Smooth muscle cell (in vitro differentiated cells): ENCODE data around the gene UTP18. TPM values are rescaled to one million over a fixed set of nuclear protein-coding genes. Genes with fewer than 3 reads are reported as not detected.

Experiments
- DNase-seq: peaks from one replicate; lab custom pipeline; 2025; ENCODE audit not compliant: unreplicated experiment; lab: John Stamatoyannopoulos, UW
- H2AFZ ChIP-seq: fragments of 200-600 bp; sonication (generic); 2 replicates; pipeline ENCODE4 v1.6.0; 2016; ENCODE audit warnings: antibody characterized with exemption, low read depth, mild to moderate bottlenecking
- H3F3A ChIP-seq: fragments of 200-600 bp; sonication (generic); 2 replicates; pipeline ENCODE4 v1.6.0; 2017; ENCODE audit warnings: antibody characterized with exemption, low read depth
- H3K27ac ChIP-seq: fragments of 200-600 bp; sonication (generic); 2 replicates; pipeline ENCODE4 v1.5.1; 2016; ENCODE audit warnings: low read depth, mild to moderate bottlenecking
- H3K27me3 ChIP-seq: fragments of 200-600 bp; sonication (generic); 2 replicates; pipeline ENCODE4 v1.6.1; 2016; ENCODE audit warnings: low read depth, mild to moderate bottlenecking
- H3K36me3 ChIP-seq: fragments of 200-600 bp; sonication (generic); 2 replicates; pipeline ENCODE4 v1.5.1; 2016; ENCODE audit warnings: low read depth
- H3K4me1 ChIP-seq: fragments of 200-600 bp; sonication (generic); 2 replicates; pipeline ENCODE4 v1.5.1; 2016; ENCODE audit warnings: low read depth
- H3K4me2 ChIP-seq: fragments of 200-600 bp; sonication (generic); 2 replicates; pipeline ENCODE4 v1.6.0; 2016; ENCODE audit warnings: mild to moderate bottlenecking
- H3K4me3 ChIP-seq: fragments of 200-600 bp; sonication (generic); 2 replicates; pipeline ENCODE4 v1.5.1; 2016; ENCODE audit warnings: mild to moderate bottlenecking
- H3K79me2 ChIP-seq: fragments of 200-600 bp; sonication (generic); 2 replicates; pipeline ENCODE4 v1.6.0; 2016; ENCODE audit warnings: low read depth, mild to moderate bottlenecking
- H3K9ac ChIP-seq: fragments of 200-600 bp; sonication (generic); 2 replicates; pipeline ENCODE4 v1.6.0; 2016; ENCODE audit warnings: low read depth
- H3K9me3 ChIP-seq: fragments of 200-600 bp; sonication (generic); replicated peaks from 2 replicates; pipeline ENCODE4 v1.5.1; 2016; ENCODE audit warnings: low read depth
- H4K20me1 ChIP-seq: fragments of 200-600 bp; sonication (generic); 2 replicates; pipeline ENCODE4 v1.6.0; 2016; ENCODE audit warnings: low read depth
- CTCF ChIP-seq: fragments of 200-600 bp; sonication (generic); IDR thresholded peaks from 2 replicates; pipeline ENCODE4 v1.5.1; 2017; ENCODE audit warnings: borderline replicate concordance, mild to moderate bottlenecking, antibody characterized with exemption; ENCODE audit not compliant: insufficient read depth, poor library complexity, severe bottlenecking
- WGBS: methylation state at CpG from one replicate; pipeline ENCODE4 v1.1.7; 2016; ENCODE audit warnings: low lambda C conversion rate; 5-methylcytosine and 5-hydroxymethylcytosine counted together
- polyA plus RNA-seq: library from polyadenylated mRNA; unstranded; fragments of >200 nt; fragmentation: Nextera tagmentation; extraction: Ambion mirVana; gene quantifications from 2 replicates; pipeline ENCODE4 v1.2.1, GENCODE V29; 2016
- total RNA-seq: library from RNA; depleted of rRNA; stranded (reverse); fragments of >200 nt; gene quantifications from 2 replicates; pipeline ENCODE4 v1.2.3, GENCODE V29; 2014

The UTP18 gene
- 36.9 and 42.1 TPM in 2 replicates for total RNA-seq
- 24.6 and 31.7 TPM in 2 replicates for polyA plus RNA-seq

GRCh38 chr17:51260237-51261023 is at the start of gene UTP18:
Gene UTP18, plus strand, starts transcription at chr17:51260546. Its CDS starts 39 bp downstream, at chr17:51260585.
- Histone ChIP-seq H3K27ac (peak within 1 kb of the TSS; percentile 99), H3K4me2 (peak within 1 kb of the TSS; percentile 95), H3K9me3 (no peaks in the 10 kb centered on the region), H3K9ac (peak within 1 kb of the TSS; percentile 98), H4K20me1 (peaks cover 57% of the 10 kb centered on the region), H2AFZ (peak within 1 kb of the TSS; percentile 93), H3K36me3 (peaks cover 4% of the 10 kb centered on the region), H3K4me1 (peaks cover 27% of the 10 kb centered on the region), H3K27me3 (no peaks in the 10 kb centered on the region), H3K4me3 (peak within 1 kb of the TSS; percentile 92), H3F3A (no peaks in the 10 kb centered on the region), H3K79me2 (peaks cover 73% of the 10 kb centered on the region)
- 1% methylated on average over 71 of the region's 93 CpGs for WGBS
- no peak for TF ChIP-seq CTCF
- DNase-seq, result peak; percentile 94

GRCh38 chr17:51214920-51215319 is 45.4 kb upstream of the UTP18 start:
- Histone ChIP-seq H3K9ac (no peak overlapping the region), H3K36me3 (peaks cover 13% of the 10 kb centered on the region), H3K4me3 (no peak overlapping the region), H2AFZ (no peak overlapping the region), H3K4me1 (no peaks in the 10 kb centered on the region), H3F3A (no peaks in the 10 kb centered on the region), H3K4me2 (no peak overlapping the region), H4K20me1 (no peaks in the 10 kb centered on the region), H3K27ac (no peak overlapping the region), H3K9me3 (no peaks in the 10 kb centered on the region), H3K79me2 (no peaks in the 10 kb centered on the region), H3K27me3 (no peaks in the 10 kb centered on the region)
- no peak for DNase-seq
- WGBS, result 100% methylated on average over 1 of the region's 1 CpG
- no peak for TF ChIP-seq CTCF

GRCh38 chr17:51217946-51218345 is 42.4 kb upstream of the UTP18 start:
- WGBS, result 100% methylated on average over 1 of the region's 1 CpG
- H3K9me3 ChIP-seq, result no peaks in the 10 kb centered on the region
- H3K4me3 ChIP-seq, result no peak overlapping the region
- no peaks in the 10 kb centered on the region for H3K4me1 ChIP-seq
- H3K27ac ChIP-seq, result no peak overlapping the region
- H4K20me1 ChIP-seq, result no peaks in the 10 kb centered on the region
- H3K36me3 ChIP-seq, result peaks cover 16% of the 10 kb centered on the region
- DNase-seq, result no peak
- H3F3A ChIP-seq, result no peaks in the 10 kb centered on the region
- H3K4me2 ChIP-seq, result no peak overlapping the region
- H3K9ac ChIP-seq, result no peak overlapping the region
- H3K27me3 ChIP-seq, result no peaks in the 10 kb centered on the region
- TF ChIP-seq CTCF, result no peak
- H2AFZ ChIP-seq, result no peak overlapping the region
- no peaks in the 10 kb centered on the region for H3K79me2 ChIP-seq

- Histone ChIP-seq H3K9me3 (no peaks in the 10 kb centered on the region), H3K4me1 (no peaks in the 10 kb centered on the region), H3K9ac (no peak overlapping the region), H3F3A (no peaks in the 10 kb centered on the region), H4K20me1 (peaks cover 5% of the 10 kb centered on the region), H3K27ac (no peak overlapping the region), H3K4me2 (no peak overlapping the region), H3K4me3 (no peak overlapping the region), H2AFZ (no peak overlapping the region), H3K27me3 (no peaks in the 10 kb centered on the region), H3K79me2 (no peaks in the 10 kb centered on the region), H3K36me3 (peaks cover 16% of the 10 kb centered on the region)
- DNase-seq, result no peak
- no peak for TF ChIP-seq CTCF
- 96% methylated on average over 4 of the region's 4 CpGs for WGBS
These were observed 39.0 kb upstream of the UTP18 start for GRCh38 chr17:51221322-51221721.
